22Rv1 (cell line): ENCODE data around the gene FTCD.

Experiments used
- ZFX ChIP-seq: fragments of 450-650 bp; IDR thresholded peaks from 2 replicates; pipeline ENCODE4 v1.6.1; 2017; ENCODE audit warnings: antibody characterized with exemption, borderline replicate concordance
- TF ChIP-seq, protein P1 (sequence below): fragments of 450-650 bp; IDR thresholded peaks from 2 replicates; pipeline ENCODE4 v1.5.1; 2017; ENCODE audit warnings: mild to moderate bottlenecking

DNA sequence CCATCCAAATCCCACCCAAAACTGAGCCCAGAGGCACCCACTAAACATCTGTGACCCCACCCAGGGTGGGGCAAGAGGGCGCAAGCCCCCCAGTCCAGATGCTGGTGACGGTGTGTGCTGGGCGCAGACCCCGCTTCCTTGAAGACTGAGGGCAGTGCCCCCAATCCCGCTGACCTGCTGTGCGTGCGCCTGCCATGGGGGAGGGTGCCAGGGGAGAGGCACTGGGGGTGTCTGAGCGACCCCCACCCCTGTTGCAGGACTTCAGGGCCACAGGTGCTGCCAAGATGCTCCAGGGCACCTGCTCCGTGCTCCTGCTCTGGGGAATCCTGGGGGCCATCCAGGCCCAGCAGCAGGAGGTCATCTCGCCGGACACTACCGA lies 44.2 kb downstream of the FTCD start:
- TF ChIP-seq, protein P1, sequence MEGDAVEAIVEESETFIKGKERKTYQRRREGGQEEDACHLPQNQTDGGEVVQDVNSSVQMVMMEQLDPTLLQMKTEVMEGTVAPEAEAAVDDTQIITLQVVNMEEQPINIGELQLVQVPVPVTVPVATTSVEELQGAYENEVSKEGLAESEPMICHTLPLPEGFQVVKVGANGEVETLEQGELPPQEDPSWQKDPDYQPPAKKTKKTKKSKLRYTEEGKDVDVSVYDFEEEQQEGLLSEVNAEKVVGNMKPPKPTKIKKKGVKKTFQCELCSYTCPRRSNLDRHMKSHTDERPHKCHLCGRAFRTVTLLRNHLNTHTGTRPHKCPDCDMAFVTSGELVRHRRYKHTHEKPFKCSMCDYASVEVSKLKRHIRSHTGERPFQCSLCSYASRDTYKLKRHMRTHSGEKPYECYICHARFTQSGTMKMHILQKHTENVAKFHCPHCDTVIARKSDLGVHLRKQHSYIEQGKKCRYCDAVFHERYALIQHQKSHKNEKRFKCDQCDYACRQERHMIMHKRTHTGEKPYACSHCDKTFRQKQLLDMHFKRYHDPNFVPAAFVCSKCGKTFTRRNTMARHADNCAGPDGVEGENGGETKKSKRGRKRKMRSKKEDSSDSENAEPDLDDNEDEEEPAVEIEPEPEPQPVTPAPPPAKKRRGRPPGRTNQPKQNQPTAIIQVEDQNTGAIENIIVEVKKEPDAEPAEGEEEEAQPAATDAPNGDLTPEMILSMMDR, result no peak
- TF ChIP-seq ZFX, result no peak
